Thymus (tissue), 11 donors: ENCODE results near the gene DENND5A. TPM values are rescaled to one million over a fixed set of nuclear protein-coding genes. Genes with fewer than 3 reads are reported as not detected.
"Not testable (repeated sequence)": the region's sequence is repeated elsewhere in the genome, so short reads cannot be mapped to it uniquely, and the experiment has no call there.

Source experiments
- DNase-seq, 9 donors: peaks; one replicate each; pipeline ENCODE4 v3.0.0-alpha.2; 2013; ENCODE audit warnings: low spot score in 9 of 9, low read depth in 6 of 9, missing footprints in 1 of 9
- H3K27ac ChIP-seq, 2 donors: one replicate each; pipeline ENCODE4 v1.5.1; 2013; ENCODE audit warnings: control low read depth in 1 of 2, low read depth in 1 of 2, low read length in 1 of 2, mild to moderate bottlenecking in 1 of 2, moderate library complexity in 1 of 2
- H3K27me3 ChIP-seq, 2 donors: one replicate each; pipeline ENCODE4 v1.5.1; 2013; ENCODE audit warnings: low read length in 1 of 2; ENCODE audit not compliant: control insufficient read depth in 2 of 2, insufficient read depth in 1 of 2
- H3K36me3 ChIP-seq, 2 donors: one replicate each; pipeline ENCODE4 v1.5.1; 2013; ENCODE audit warnings: low read length in 1 of 2, mild to moderate bottlenecking in 1 of 2, moderate library complexity in 1 of 2; ENCODE audit not compliant: control insufficient read depth in 2 of 2, insufficient read depth in 2 of 2
- H3K4me1 ChIP-seq, 2 donors: one replicate each; pipeline ENCODE4 v1.5.1; 2013; ENCODE audit warnings: low read length in 2 of 2; ENCODE audit not compliant: control insufficient read depth in 2 of 2, insufficient read depth in 2 of 2
- H3K4me3 ChIP-seq, 2 donors: one replicate each; pipeline ENCODE4 v1.5.1; 2013; ENCODE audit warnings: low read length in 2 of 2, control low read depth in 1 of 2, mild to moderate bottlenecking in 1 of 2
- H3K9me3 ChIP-seq, 2 donors: one replicate each; pipeline ENCODE4 v1.5.1; 2013; ENCODE audit warnings: low read length in 1 of 2, mild to moderate bottlenecking in 1 of 2; ENCODE audit not compliant: control insufficient read depth in 2 of 2, insufficient read depth in 1 of 2
- WGBS: extraction: QIAGEN DNeasy Blood & Tissue Kit; methylation state at CpG from one replicate; pipeline ENCODE4 v1.1.7; 2013; 5-methylcytosine and 5-hydroxymethylcytosine counted together
- polyA plus RNA-seq: library from polyadenylated mRNA; stranded (reverse); fragments of 200-250 nt; gene quantifications from one replicate; pipeline ENCODE4 v1.2.3, GENCODE V29; 2013
- total RNA-seq: library from RNA; stranded (reverse); fragments of 120-200 nt; gene quantifications from one replicate; pipeline ENCODE4 v1.2.4, GENCODE V29; 2013
- donor health status: healthy.

Gene DENND5A
- total and polyA plus RNA-seq, 2 donors: 34.6 to 45.8 TPM

DNA sequence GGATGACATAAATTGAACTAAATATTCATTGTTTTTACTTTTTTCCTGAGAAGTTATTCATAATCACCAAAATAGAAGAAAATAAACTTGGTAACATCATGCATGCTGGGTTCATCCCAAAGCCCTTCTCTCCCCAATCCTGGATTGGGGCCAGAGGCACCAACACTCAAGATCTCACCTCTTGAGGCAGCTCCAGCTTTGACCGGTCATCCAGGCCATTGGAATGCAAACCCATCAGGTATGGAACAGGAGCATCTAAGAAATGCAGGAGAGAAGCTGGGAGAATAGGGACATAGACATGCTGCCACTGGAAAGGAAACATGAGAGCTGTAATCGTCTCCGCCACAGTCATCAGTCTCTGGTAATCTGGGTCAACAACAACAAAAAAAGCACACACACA, 71.8 kb downstream of the DENND5A start:
- no peaks in the 10 kb centered on the region for H3K27me3 ChIP-seq
- WGBS: 92% methylated on average over 3 of the region's 3 CpGs
- peaks cover 0 to 9% of the 10 kb centered on the region in 2 donors for H3K36me3 ChIP-seq
- H3K9me3 ChIP-seq: peaks cover 1 to 14% of the 10 kb centered on the region in 2 donors
- no peaks in the 10 kb centered on the region for H3K4me1 ChIP-seq
- no peak overlapping the region for H3K27ac ChIP-seq
- no peak overlapping the region for H3K4me3 ChIP-seq
- no peak for DNase-seq

DNA sequence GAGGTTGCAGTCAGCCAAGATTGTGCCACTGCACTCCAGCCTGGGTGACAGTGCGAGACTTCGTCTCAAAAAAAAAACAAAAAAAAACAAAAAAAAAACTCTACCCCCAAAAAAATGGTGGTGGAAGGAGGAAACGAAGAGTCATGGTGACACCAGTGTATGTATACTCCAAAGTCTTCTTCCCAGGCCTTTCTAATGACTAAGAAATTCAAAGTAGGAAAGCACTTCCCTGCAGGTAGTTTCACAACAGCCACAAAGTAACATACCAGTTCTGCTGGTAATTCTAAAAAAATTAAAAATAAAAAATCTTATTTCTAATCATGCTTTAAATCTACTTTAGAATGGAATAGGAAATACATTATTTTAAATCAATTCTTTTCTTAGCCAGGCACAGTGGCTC, 72.6 kb downstream of the DENND5A start:
- Histone ChIP-seq H3K9me3 (peaks cover 1 to 14% of the 10 kb centered on the region in 2 donors), H3K27me3 (no peaks in the 10 kb centered on the region), H3K36me3 (peaks cover 0 to 9% of the 10 kb centered on the region in 2 donors), H3K4me3 (no peak overlapping the region), H3K4me1 (no peaks in the 10 kb centered on the region), H3K27ac (no peak overlapping the region)
- WGBS: 97% methylated on average over 3 of the region's 3 CpGs
- DNase-seq: no peak

DNA sequence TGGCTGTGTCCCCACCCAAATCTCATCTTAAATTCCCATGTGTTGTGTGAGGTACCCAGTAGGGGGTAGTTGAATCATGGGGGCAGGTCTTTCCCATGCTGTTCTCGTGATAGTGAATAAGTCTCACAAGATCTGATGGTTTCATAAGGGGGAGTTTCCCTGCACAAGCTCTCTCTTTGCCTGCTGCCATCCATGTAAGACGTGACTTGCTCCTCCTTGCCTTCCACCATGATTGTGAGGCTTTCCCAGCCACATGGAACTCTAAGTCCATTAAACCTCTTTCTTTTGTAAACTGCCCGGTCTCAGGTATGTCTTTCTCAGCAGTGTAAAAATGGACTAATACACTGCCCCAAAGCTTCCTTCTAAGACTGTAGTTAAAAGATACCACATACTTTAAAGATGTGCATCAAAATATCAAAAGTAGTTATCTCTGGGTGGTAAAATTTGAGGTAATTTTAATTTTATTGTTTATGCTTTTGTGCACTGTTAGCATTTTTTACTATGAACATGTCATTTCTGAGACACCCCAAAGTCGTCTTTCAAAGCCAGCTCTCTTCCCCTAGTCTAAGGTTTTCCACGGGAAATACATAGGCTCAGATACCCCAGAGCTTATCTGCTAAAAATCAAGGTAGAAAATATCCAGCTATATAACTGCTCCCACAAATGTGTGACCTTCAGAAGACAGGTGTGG, 74.7 kb downstream of the DENND5A start:
- Histone ChIP-seq H3K36me3 (peaks cover 0 to 10% of the 10 kb centered on the region in 2 donors), H3K9me3 (peaks cover 1 to 14% of the 10 kb centered on the region in 2 donors)
- WGBS: 99% methylated on average over 5 of the region's 5 CpGs
- not testable (repeated sequence) for H3K27me3 ChIP-seq, H3K4me3 ChIP-seq, H3K27ac ChIP-seq, H3K4me1 ChIP-seq, DNase-seq

DNA sequence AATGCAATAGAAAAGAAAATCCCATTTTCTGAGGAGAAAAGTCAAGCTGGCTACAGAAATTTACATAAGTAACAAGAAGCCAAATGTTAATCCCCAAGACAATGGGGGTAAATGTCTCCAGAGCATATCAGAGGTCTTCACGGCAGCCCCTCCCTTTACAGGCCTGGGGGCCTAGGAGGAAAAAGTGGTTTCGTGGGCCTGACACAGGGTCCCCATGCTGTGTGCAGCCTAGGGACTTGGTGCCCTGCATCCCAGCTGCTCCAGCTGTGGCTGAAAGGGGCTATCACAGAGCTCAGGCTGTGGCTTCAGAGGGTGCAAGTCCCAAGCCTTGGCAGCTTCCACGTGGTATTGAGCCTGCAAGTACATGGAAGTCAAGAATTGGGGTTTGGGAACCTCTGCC, 76.3 kb downstream of the DENND5A start:
- WGBS: 94% methylated on average over 3 of the region's 3 CpGs
- not testable (repeated sequence) for H3K27ac ChIP-seq, H3K4me3 ChIP-seq, H3K4me1 ChIP-seq, H3K27me3 ChIP-seq, DNase-seq
- Histone ChIP-seq H3K36me3 (peaks cover 0 to 10% of the 10 kb centered on the region in 2 donors), H3K9me3 (peaks cover 1 to 14% of the 10 kb centered on the region in 2 donors)

DNA sequence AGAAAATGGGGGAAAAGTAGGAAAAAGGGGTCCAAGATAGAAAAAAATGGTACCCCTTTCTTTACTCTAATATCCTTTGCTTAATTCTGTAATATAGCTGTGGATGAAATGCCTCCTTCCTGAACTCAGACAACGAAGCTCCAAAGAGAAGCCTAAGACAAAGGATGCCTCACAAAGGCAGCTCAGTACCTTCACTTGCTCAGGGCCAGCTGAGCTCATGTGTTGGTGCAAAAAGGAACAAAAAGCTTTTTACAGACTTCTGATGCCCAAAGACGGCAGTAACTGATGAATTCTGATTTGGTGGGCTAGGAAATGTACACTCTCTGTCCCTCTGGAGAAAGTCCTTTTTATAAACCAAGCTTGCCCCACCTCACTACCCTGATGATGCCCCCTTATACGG, 77.5 kb downstream of the DENND5A start:
- Histone ChIP-seq H3K4me1 (no peaks in the 10 kb centered on the region), H3K27ac (no peak overlapping the region)
- WGBS: 98% methylated on average over 3 of the region's 3 CpGs

DNA sequence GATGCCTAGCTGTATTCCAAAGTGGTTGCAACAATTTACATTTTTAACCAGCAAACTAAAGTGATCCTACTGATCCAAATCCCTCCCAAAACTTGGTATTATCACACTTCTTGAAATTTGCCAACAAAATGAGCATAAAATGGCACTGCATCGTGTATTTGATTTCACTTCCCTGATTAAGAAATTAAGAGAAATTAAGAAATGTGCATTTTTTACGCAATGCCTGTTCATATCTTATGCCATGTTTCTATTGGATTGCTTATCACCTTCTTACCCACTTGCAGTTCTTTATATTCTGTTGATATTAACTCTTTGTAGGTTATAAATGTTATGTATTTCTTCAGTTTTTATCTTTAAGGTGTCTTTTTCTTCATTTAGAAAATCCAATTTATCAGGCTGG, 80.6 kb downstream of the DENND5A start:
- 98% methylated on average over 2 of the region's 2 CpGs for WGBS
- no peak for DNase-seq

More for the DNA sequence above, 77.5 kb downstream of the DENND5A start:
- no peak overlapping the region for H3K4me3 ChIP-seq
- H3K27me3 ChIP-seq: no peaks in the 10 kb centered on the region
- peaks cover 1 to 14% of the 10 kb centered on the region in 2 donors for H3K9me3 ChIP-seq
- DNase-seq: no peak
- H3K36me3 ChIP-seq: peaks cover 0 to 10% of the 10 kb centered on the region in 2 donors

DNA sequence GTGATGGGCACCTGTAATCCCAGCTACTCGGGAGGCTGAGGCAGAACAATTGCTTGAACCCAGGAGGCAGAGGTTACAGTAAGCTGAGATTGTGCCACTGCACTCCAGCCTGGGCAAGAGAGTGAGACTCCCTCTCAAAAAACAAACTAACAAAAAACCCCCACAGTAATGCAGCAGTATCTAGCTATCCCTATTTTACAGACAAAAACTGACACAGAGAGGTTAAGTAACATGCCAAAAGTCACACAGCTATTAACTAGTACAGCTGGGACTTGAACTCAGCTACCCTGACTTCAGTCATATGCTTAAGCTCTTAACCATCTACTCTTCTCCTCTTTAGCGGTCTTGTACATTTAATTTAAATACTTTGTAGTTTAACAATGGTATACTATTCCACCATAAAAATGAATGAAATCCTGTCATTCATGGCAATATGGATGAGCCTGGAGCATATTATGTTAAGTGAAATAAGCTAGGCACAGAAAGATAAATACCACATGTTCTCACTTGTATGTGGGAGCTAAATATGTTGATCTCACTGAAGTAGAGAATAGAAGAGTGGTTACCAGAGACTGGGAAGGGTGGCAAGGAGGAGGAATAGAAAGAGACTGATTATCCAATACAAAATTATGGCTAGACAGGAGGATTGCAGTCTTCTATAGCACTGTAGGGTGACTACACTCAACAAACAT, 82.8 kb downstream of the DENND5A start:
- Histone ChIP-seq H3K9me3 (no peaks in the 10 kb centered on the region), H3K27ac (no peak overlapping the region), H3K27me3 (no peaks in the 10 kb centered on the region), H3K36me3 (peaks cover 3 to 23% of the 10 kb centered on the region in 2 donors), H3K4me3 (no peak overlapping the region), H3K4me1 (no peaks in the 10 kb centered on the region)
- WGBS: 98% methylated on average over 2 of the region's 2 CpGs
- no peak for DNase-seq

More for the DNA sequence above, 80.6 kb downstream of the DENND5A start:
- H3K9me3 ChIP-seq: peaks cover 1 to 7% of the 10 kb centered on the region in 2 donors
- no peak overlapping the region for H3K27ac ChIP-seq
- H3K4me1 ChIP-seq: no peaks in the 10 kb centered on the region
- H3K36me3 ChIP-seq: peaks cover 0 to 13% of the 10 kb centered on the region in 2 donors
- H3K27me3 ChIP-seq: no peaks in the 10 kb centered on the region
- H3K4me3 ChIP-seq: no peak overlapping the region

DNA sequence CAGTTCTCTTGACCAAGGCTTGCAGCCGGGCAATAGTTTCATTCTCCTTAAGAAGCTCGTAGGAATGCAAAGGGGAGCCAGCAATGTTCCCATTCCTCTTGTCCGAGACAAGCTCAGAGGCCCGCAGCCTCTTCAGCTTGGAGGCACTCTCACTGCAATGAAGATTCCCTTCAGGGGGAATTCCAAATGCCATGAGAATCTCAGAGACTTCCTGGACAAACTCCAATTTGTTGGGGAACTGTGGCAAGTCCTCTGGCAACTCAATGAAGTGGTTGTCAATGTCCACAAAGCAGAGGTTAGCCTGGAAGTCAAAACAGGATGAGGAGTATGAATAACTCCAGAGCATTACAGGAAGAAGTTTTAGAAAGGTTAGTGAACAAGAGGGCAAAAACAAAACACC, 84.4 kb downstream of the DENND5A start:
- DNase-seq: no peak
- WGBS: 96% methylated on average over 4 of the region's 4 CpGs
- H3K27ac ChIP-seq: peak overlapping the region in 1 of 2 donors; percentile 37

DNA sequence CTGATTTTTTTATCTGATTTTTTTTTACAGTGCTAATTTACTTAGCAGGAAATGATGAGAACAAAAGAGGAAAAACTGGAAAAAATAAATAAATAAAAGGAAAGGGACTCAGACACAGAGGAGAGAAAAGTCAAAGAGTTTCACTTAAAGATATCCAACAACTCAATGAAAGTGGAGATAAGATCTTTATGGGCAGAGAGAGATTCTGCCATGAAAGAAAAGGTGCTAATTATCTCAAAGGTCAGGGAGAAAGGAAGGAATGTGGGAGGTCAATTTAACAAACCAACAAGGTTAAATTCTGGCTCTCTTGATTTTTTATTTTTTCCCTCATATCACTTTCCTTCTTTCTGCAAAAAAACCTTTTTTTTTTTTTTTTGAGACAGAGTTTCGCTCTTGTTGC, 86.0 kb downstream of the DENND5A start:
- 86% methylated on average over 1 of the region's 1 CpG for WGBS
- Histone ChIP-seq H3K4me3 (no peak overlapping the region), H3K9me3 (no peaks in the 10 kb centered on the region), H3K36me3 (peaks cover 6 to 31% of the 10 kb centered on the region in 2 donors), H3K27ac (no peak overlapping the region), H3K27me3 (no peaks in the 10 kb centered on the region), H3K4me1 (no peaks in the 10 kb centered on the region)
- DNase-seq: no peak

More for the DNA sequence above, 84.4 kb downstream of the DENND5A start:
- Histone ChIP-seq H3K27me3 (no peaks in the 10 kb centered on the region), H3K9me3 (no peaks in the 10 kb centered on the region), H3K36me3 (peaks cover 6 to 32% of the 10 kb centered on the region in 2 donors), H3K4me1 (no peaks in the 10 kb centered on the region), H3K4me3 (no peak overlapping the region)
